Upper lobe of left lung (tissue), 6 donors: ENCODE measurements around the gene IQSEC1. TPM values are rescaled to one million over a fixed set of nuclear protein-coding genes. Genes with fewer than 3 reads are reported as not detected.

Source experiments
- ATAC-seq, 2 donors: fragments of 200-7000 bp; cut with Tn5 transposase; one replicate each; pipeline ENCODE4 v1.9.1; 2022; ENCODE audit warnings: mild to moderate bottlenecking in 2 of 2, moderate library complexity in 2 of 2; ENCODE audit not compliant: low FRiP score in 2 of 2
- DNase-seq, 2 donors: peaks; one replicate each; pipeline ENCODE4 v3.0.0-alpha.2; 2019 to 2020
- H3K27ac ChIP-seq, 4 donors: fragments of 200-600 bp; sonication (generic); one replicate each; pipeline ENCODE4 v1.5.1; 2016 to 2019
- H3K27me3 ChIP-seq, 4 donors: fragments of 200-600 bp; sonication (generic); one replicate each; pipeline ENCODE4 v1.5.1; 2017 to 2019
- H3K36me3 ChIP-seq, 4 donors: fragments of 200-600 bp; sonication (generic); one replicate each; pipeline ENCODE4 v1.5.1; 2016 to 2019
- H3K4me1 ChIP-seq, 4 donors: fragments of 200-600 bp; sonication (generic); one replicate each; pipeline ENCODE4 v1.5.1; 2018 to 2019
- H3K4me3 ChIP-seq, 4 donors: fragments of 200-600 bp; sonication (generic); one replicate each; pipeline ENCODE4 v1.5.1; 2017 to 2019; ENCODE audit warnings: mild to moderate bottlenecking in 2 of 4, moderate library complexity in 1 of 4
- H3K9me3 ChIP-seq, 4 donors: fragments of 200-600 bp; sonication (generic); one replicate each; pipeline ENCODE4 v1.5.1; 2018 to 2019
- CTCF ChIP-seq, 6 experiments: fragments of 450-650 bp in 4 of 6; fragments of 200-600 bp in 2 of 6; sonication (generic) in 2 of 6; IDR thresholded peaks; one replicate each; pipeline ENCODE4 v1.5.1; 2016 to 2019; ENCODE audit warnings: antibody characterized with exemption in 6 of 6
- EP300 ChIP-seq, 4 donors: sonication (generic); formaldehyde crosslinking; IDR thresholded peaks; one replicate each; pipeline ENCODE4 v1.5.1; 2017; ENCODE audit warnings: antibody characterized with exemption in 4 of 4, control low read depth in 2 of 4
- POLR2A ChIP-seq, 4 donors: fragments of 450-650 bp; IDR thresholded peaks; one replicate each; pipeline ENCODE4 v1.5.1; 2016 to 2017; ENCODE audit warnings: antibody characterized with exemption in 4 of 4, mild to moderate bottlenecking in 2 of 4
- POLR2AphosphoS5 ChIP-seq, 2 donors: sonication (generic); formaldehyde crosslinking; IDR thresholded peaks; one replicate each; pipeline ENCODE4 v1.5.1; 2017; ENCODE audit warnings: antibody characterized with exemption in 2 of 2
- WGBS, 2 donors: methylation state at CpG; one replicate each; pipeline ENCODE4 v1.1.5; 2017 to 2018; 5-methylcytosine and 5-hydroxymethylcytosine counted together
- total RNA-seq, 6 donors: library from RNA; depleted of rRNA in 4 of 6; stranded (reverse); fragments of >200 nt in 4 of 6; gene quantifications; one replicate each; pipeline versions ENCODE4 v1.1.0 to v1.2.1, GENCODE V29; 2016 to 2021
- donor health status: DM: no; HTN: no; CAD: no; lungs with moderate emphysema.
- donor health status: DM: no; HTN: yes; CAD: no; lungs with severe emphysema.

The IQSEC1 gene
- total RNA-seq, 6 donors from 2014 or later: 51.1 to 105 (median 81.0) TPM

- Histone ChIP-seq H3K27me3 (no peaks in the 10 kb centered on the region), H3K9me3 (no peaks in the 10 kb centered on the region), H3K36me3 (peaks cover 34 to 96% (median 89%) of the 10 kb centered on the region in 4 donors), H3K4me1 (no peaks in the 10 kb centered on the region), H3K4me3 (no peak overlapping the region), H3K27ac (no peak overlapping the region)
- WGBS, 2 donors: 93% methylated on average over 16 to 18 of the region's 18 CpGs
- TF ChIP-seq POLR2A (IDR thresholded peaks at IDR 0.05) (no peak), EP300 (IDR thresholded peaks at IDR 0.05) (no peak), CTCF (IDR thresholded peaks at IDR 0.05) (no peak), POLR2AphosphoS5 (IDR thresholded peaks at IDR 0.05) (no peak)
- no peak for DNase-seq
- no peak for ATAC-seq
Observed at GRCh38 chr3:12907729-12908128, 165.5 kb downstream of the IQSEC1 start.

- no peaks in the 10 kb centered on the region for H3K4me1 ChIP-seq
- DNase-seq (no peak), ATAC-seq (no peak)
- no peak for TF ChIP-seq POLR2AphosphoS5 (IDR thresholded peaks at IDR 0.05)
- no peak for TF ChIP-seq EP300 (IDR thresholded peaks at IDR 0.05)
- TF ChIP-seq CTCF (IDR thresholded peaks at IDR 0.05): no peak
- no peak for TF ChIP-seq POLR2A (IDR thresholded peaks at IDR 0.05)
- H3K36me3 ChIP-seq: peaks cover 34 to 95% (median 90%) of the 10 kb centered on the region in 4 donors
- no peak overlapping the region for H3K4me3 ChIP-seq
- no peak overlapping the region for H3K27ac ChIP-seq
- no peaks in the 10 kb centered on the region for H3K9me3 ChIP-seq
- H3K27me3 ChIP-seq: no peaks in the 10 kb centered on the region
- WGBS, 2 donors: 94 to 97% methylated on average over 2 to 16 of the region's 16 CpGs
Observed at GRCh38 chr3:12907296-12907695, 165.9 kb downstream of the IQSEC1 start.

GRCh38 chr3:12906916-12907290, 166.3 kb downstream of the IQSEC1 start:
- H3K27ac ChIP-seq: no peak overlapping the region
- TF ChIP-seq EP300 (IDR thresholded peaks at IDR 0.05) (no peak), POLR2A (IDR thresholded peaks at IDR 0.05) (no peak), CTCF (IDR thresholded peaks at IDR 0.05) (no peak), POLR2AphosphoS5 (IDR thresholded peaks at IDR 0.05) (no peak)
- H3K4me1 ChIP-seq: no peaks in the 10 kb centered on the region
- no peak for DNase-seq
- no peaks in the 10 kb centered on the region for H3K9me3 ChIP-seq
- no peaks in the 10 kb centered on the region for H3K27me3 ChIP-seq
- H3K36me3 ChIP-seq: peaks cover 34 to 95% (median 88%) of the 10 kb centered on the region in 4 donors
- ATAC-seq: no peak
- no peak overlapping the region for H3K4me3 ChIP-seq
- 82 to 86% methylated on average over 5 of the region's 5 CpGs for WGBS, 2 donors

GRCh38 chr3:12906141-12906915, 166.9 kb downstream of the IQSEC1 start:
- WGBS, 2 donors: 84 to 91% methylated on average over 5 to 19 of the region's 20 CpGs
- Histone ChIP-seq H3K27ac (no peak overlapping the region), H3K4me1 (no peaks in the 10 kb centered on the region), H3K4me3 (no peak overlapping the region), H3K9me3 (no peaks in the 10 kb centered on the region), H3K36me3 (peaks cover 32 to 95% (median 84%) of the 10 kb centered on the region in 4 donors), H3K27me3 (no peaks in the 10 kb centered on the region)
- no peak for ATAC-seq
- DNase-seq: no peak
- no peak for TF ChIP-seq EP300 (IDR thresholded peaks at IDR 0.05)
- no peak for TF ChIP-seq CTCF (IDR thresholded peaks at IDR 0.05)
- no peak for TF ChIP-seq POLR2AphosphoS5 (IDR thresholded peaks at IDR 0.05)
- no peak for TF ChIP-seq POLR2A (IDR thresholded peaks at IDR 0.05)
